K562 (cell line): ENCODE measurements around the gene AMN1. TPM values are rescaled to one million over a fixed set of nuclear protein-coding genes. Genes with fewer than 3 reads are reported as not detected.
"Not testable (repeated sequence)": the region's sequence is repeated elsewhere in the genome, so short reads cannot be mapped to it uniquely, and the experiment has no call there.

Source experiments
- ATF1 ChIP-seq, 2 experiments: fragments of 450-650 bp in 1 of 2; IDR thresholded peaks; 2 replicates each; pipeline ENCODE4 v1.6.1; 2016; ENCODE audit warnings: missing compliant biosample characterization in 1 of 2, missing genetic modification characterization in 1 of 2
- DDX20 ChIP-seq: fragments of 450-650 bp; IDR thresholded peaks from 2 replicates; pipeline ENCODE4 v1.6.1; 2016; ENCODE audit warnings: missing genetic modification characterization, low read depth, mild to moderate bottlenecking, missing compliant biosample characterization, moderate library complexity
- ETV5 ChIP-seq: sonication (generic); formaldehyde crosslinking; IDR thresholded peaks from 2 replicates; pipeline ENCODE4 v1.4.0; 2020; ENCODE audit warnings: low read depth, mild to moderate bottlenecking, missing genetic modification reagents
- JUND ChIP-seq, 2 experiments: IDR thresholded peaks; 2 replicates in 1 of 2; 3 replicates in 1 of 2; pipeline ENCODE4 v1.6.1; 2011; ENCODE audit warnings: borderline replicate concordance in 2 of 2, low read depth in 2 of 2, low read length in 2 of 2, improper control_type of control experiment in 1 of 2, missing biosample characterization in 1 of 2, missing genetic modification characterization in 1 of 2, missing genetic modification reagents in 1 of 2
- KLF6 ChIP-seq: fragments of 250-450 bp; sonication (Bioruptor Pico); IDR thresholded peaks from 2 replicates; pipeline ENCODE4 v1.4.0; 2020; ENCODE audit warnings: mild to moderate bottlenecking, moderate library complexity, borderline replicate concordance
- NFATC3 ChIP-seq: fragments of 450-650 bp; IDR thresholded peaks from 2 replicates; pipeline ENCODE4 v1.6.1; 2017; ENCODE audit warnings: mild to moderate bottlenecking
- RBM25 ChIP-seq: fragments of 200-400 bp; formaldehyde crosslinking; IDR thresholded peaks from 2 replicates; pipeline ENCODE4 v1.6.1; 2018; ENCODE audit warnings: low read length, low read depth, moderate library complexity; ENCODE audit not compliant: severe bottlenecking
- SMARCE1 ChIP-seq: fragments of 450-650 bp; IDR thresholded peaks from 2 replicates; pipeline ENCODE4 v1.7.1; 2016; ENCODE audit warnings: mild to moderate bottlenecking
- STAT5B ChIP-seq: fragments of 250-450 bp; sonication (Bioruptor Pico); IDR thresholded peaks from 2 replicates; pipeline ENCODE4 v1.8.0; 2021; ENCODE audit warnings: mild to moderate bottlenecking, inconsistent platforms
- TEAD1 ChIP-seq, 2 experiments: fragments of 450-650 bp in 1 of 2; sonication (generic) in 1 of 2; formaldehyde crosslinking; IDR thresholded peaks; 2 replicates each; pipeline versions ENCODE4 v1.4.0 to v1.8.0; 2020 to 2022; ENCODE audit warnings: mild to moderate bottlenecking in 2 of 2, missing genetic modification reagents in 1 of 2
- polyA plus RNA-seq, 8 experiments: library from polyadenylated mRNA; depleted of rRNA in 4 of 8; stranded (reverse) in 5 of 8; unstranded in 3 of 8; fragments of >200 nt; fragmentation: Nextera tagmentation in 2 of 8; fragmentation: Illumina TruSeq in 1 of 8; extraction: Ambion mirVana in 2 of 8; extraction: Trizol in 1 of 8; gene quantifications; 2 replicates each; pipeline versions ENCODE4 v1.2.1 to v1.2.3, GENCODE V29; 2011 to 2014; ENCODE audit warnings: inconsistent platforms in 1 of 8, missing spikeins in 1 of 8
- total RNA-seq, 7 experiments: library from RNA; depleted of rRNA in 6 of 7; stranded (reverse); fragments of >200 nt in 6 of 7; fragmentation: Illumina TruSeq in 2 of 7; extraction: Trizol in 2 of 7; gene quantifications; 2 replicates each; pipeline versions ENCODE4 v1.2.1 to v1.2.3, GENCODE V29; 2011 to 2021; ENCODE audit warnings: low replicate concordance in 1 of 7
- TF ChIP-seq, protein P1 (sequence below): fragments of 450-650 bp; formaldehyde crosslinking; IDR thresholded peaks from 2 replicates; pipeline ENCODE4 v1.4.0; 2020; ENCODE audit warnings: mild to moderate bottlenecking, moderate library complexity
- TF ChIP-seq, protein P2 (sequence below): fragments of 250-450 bp; sonication (Bioruptor Pico); IDR thresholded peaks from 2 replicates; pipeline ENCODE4 v1.4.0; 2020; ENCODE audit warnings: mild to moderate bottlenecking, moderate library complexity
- TF ChIP-seq, protein P3 (sequence below), 2 experiments: fragments of 200-800 bp in 1 of 2; sonication (Bioruptor generic) in 1 of 2; sonication (generic) in 1 of 2; formaldehyde crosslinking in 1 of 2; IDR thresholded peaks in 1 of 2; conservative IDR thresholded peaks in 1 of 2; 2 replicates each; pipeline versions ENCODE4 v1.5.0 to v1.6.1; 2016 to 2020; ENCODE audit warnings: missing compliant biosample characterization in 1 of 2, missing genetic modification characterization in 1 of 2, missing genetic modification reagents in 1 of 2
- TF ChIP-seq, protein P4 (sequence below): fragments of 250-450 bp; sonication (Bioruptor Pico); IDR thresholded peaks from 2 replicates; pipeline ENCODE4 v1.5.0; 2020; ENCODE audit warnings: mild to moderate bottlenecking, borderline replicate concordance

The AMN1 gene
- total and polyA plus RNA-seq, 9 of the 15 experiments (the other 6 are each of a cell fraction or from before 2014, with no cell fraction given), result 5.2 to 27.6 (median 13.0) TPM

DNA sequence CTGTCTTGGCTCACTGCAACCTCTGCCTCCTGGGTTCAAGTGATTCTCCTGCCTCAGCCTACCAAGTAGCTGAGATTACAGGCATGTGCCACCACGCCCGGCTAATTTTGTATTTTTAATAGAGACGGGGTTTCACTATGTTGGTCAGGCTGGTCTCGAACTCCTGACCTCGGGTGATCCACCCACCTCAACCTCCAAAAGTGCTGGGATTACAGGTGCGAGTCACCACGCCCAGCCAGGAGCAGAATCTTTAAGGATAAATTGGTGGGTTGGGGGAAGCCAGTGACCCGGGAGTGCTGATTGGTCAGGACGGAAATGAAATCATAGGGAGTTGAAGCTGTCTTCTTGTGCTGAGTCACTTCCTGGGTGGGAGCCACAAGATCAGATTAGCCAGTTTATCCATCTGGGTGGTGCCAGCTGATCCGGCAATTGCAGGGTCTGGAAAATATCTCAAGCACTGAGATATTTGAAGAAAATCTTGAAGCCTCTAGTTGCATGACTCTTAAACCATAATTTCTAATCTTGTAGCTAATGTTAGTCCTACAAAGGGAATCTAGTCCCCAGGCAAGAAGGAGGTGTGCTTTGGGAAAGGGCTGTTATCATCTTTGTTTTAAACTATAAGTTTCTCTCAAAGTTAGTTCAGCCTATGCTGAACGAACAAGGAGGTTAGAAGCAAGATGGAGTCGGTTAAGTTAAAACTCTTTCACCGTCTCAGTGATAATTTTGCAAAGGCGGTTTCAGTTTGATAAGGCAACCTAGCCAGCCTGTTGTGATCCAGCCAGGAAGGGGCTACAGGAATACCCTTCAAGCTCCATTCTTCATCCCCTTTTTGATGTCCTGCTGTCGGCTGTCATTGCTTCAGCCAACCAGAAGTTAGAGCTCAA is 5.0 kb upstream of the AMN1 start (continued):
- TF ChIP-seq, protein P1, sequence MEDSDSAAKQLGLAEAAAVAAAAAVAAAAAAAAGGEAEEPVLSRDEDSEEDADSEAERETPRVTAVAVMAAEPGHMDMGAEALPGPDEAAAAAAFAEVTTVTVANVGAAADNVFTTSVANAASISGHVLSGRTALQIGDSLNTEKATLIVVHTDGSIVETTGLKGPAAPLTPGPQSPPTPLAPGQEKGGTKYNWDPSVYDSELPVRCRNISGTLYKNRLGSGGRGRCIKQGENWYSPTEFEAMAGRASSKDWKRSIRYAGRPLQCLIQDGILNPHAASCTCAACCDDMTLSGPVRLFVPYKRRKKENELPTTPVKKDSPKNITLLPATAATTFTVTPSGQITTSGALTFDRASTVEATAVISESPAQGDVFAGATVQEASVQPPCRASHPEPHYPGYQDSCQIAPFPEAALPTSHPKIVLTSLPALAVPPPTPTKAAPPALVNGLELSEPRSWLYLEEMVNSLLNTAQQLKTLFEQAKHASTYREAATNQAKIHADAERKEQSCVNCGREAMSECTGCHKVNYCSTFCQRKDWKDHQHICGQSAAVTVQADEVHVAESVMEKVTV (CRISPR knock-in tag), result peak; percentile 57
- peak; percentile 98 for TF ChIP-seq DDX20 (tag)
- TF ChIP-seq RBM25, result peak; percentile 29
- TF ChIP-seq STAT5B (CRISPR knock-in tag), result peak; percentile 53; the same call in 1 of the 2 replicates
- TF ChIP-seq NFATC3, result 0 out of 2 replicates have a peak, but pooled peaks have one; percentile 14
- TF ChIP-seq, protein P2, sequence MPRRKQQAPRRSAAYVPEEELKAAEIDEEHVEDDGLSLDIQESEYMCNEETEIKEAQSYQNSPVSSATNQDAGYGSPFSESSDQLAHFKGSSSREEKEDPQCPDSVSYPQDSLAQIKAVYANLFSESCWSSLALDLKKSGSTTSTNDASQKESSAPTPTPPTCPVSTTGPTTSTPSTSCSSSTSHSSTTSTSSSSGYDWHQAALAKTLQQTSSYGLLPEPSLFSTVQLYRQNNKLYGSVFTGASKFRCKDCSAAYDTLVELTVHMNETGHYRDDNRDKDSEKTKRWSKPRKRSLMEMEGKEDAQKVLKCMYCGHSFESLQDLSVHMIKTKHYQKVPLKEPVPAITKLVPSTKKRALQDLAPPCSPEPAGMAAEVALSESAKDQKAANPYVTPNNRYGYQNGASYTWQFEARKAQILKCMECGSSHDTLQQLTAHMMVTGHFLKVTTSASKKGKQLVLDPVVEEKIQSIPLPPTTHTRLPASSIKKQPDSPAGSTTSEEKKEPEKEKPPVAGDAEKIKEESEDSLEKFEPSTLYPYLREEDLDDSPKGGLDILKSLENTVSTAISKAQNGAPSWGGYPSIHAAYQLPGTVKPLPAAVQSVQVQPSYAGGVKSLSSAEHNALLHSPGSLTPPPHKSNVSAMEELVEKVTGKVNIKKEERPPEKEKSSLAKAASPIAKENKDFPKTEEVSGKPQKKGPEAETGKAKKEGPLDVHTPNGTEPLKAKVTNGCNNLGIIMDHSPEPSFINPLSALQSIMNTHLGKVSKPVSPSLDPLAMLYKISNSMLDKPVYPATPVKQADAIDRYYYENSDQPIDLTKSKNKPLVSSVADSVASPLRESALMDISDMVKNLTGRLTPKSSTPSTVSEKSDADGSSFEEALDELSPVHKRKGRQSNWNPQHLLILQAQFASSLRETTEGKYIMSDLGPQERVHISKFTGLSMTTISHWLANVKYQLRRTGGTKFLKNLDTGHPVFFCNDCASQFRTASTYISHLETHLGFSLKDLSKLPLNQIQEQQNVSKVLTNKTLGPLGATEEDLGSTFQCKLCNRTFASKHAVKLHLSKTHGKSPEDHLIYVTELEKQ (CRISPR knock-in tag), result peak; percentile 95
- TF ChIP-seq JUND (IDR thresholded peaks at IDR 0.05; ENCODE audit: borderline replicate concordance, low read depth, low read length), result peak; percentile 95
- peak; percentile 90; the same call in 2 of the 3 replicates for TF ChIP-seq JUND (tag; IDR thresholded peaks at IDR 0.05; ENCODE audit: borderline replicate concordance, low read depth, low read length)
- TF ChIP-seq ETV5, result peak; percentile 97
- TF ChIP-seq SMARCE1, result peak; percentile 87
- peak in 1 of 2 experiments; percentile 94; a peak in 2 of 4 replicates for TF ChIP-seq TEAD1 (CRISPR knock-in tag; IDR thresholded peaks at IDR 0.05)
- peak; percentile 96 for TF ChIP-seq KLF6 (CRISPR knock-in tag)
- not testable (repeated sequence) for TF ChIP-seq ATF1 (CRISPR knock-in tag; IDR thresholded peaks at IDR 0.05)
- peak; percentile 66 for TF ChIP-seq ATF1 (tag; IDR thresholded peaks at IDR 0.05)
- TF ChIP-seq, protein P3, sequence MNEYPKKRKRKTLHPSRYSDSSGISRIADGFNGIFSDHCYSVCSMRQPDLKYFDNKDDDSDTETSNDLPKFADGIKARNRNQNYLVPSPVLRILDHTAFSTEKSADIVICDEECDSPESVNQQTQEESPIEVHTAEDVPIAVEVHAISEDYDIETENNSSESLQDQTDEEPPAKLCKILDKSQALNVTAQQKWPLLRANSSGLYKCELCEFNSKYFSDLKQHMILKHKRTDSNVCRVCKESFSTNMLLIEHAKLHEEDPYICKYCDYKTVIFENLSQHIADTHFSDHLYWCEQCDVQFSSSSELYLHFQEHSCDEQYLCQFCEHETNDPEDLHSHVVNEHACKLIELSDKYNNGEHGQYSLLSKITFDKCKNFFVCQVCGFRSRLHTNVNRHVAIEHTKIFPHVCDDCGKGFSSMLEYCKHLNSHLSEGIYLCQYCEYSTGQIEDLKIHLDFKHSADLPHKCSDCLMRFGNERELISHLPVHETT (CRISPR knock-in tag; conservative IDR thresholded peaks at IDR 0.05 in 1 of 2, IDR thresholded peaks at IDR 0.05 in 1 of 2), result peak in 1 of 2 experiments; percentile 96; a peak in 2 of 4 replicates
- TF ChIP-seq, protein P4, sequence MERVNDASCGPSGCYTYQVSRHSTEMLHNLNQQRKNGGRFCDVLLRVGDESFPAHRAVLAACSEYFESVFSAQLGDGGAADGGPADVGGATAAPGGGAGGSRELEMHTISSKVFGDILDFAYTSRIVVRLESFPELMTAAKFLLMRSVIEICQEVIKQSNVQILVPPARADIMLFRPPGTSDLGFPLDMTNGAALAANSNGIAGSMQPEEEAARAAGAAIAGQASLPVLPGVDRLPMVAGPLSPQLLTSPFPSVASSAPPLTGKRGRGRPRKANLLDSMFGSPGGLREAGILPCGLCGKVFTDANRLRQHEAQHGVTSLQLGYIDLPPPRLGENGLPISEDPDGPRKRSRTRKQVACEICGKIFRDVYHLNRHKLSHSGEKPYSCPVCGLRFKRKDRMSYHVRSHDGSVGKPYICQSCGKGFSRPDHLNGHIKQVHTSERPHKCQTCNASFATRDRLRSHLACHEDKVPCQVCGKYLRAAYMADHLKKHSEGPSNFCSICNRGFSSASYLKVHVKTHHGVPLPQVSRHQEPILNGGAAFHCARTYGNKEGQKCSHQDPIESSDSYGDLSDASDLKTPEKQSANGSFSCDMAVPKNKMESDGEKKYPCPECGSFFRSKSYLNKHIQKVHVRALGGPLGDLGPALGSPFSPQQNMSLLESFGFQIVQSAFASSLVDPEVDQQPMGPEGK (CRISPR knock-in tag), result peak; percentile 34; the same call in 1 of the 2 replicates
